Neural progenitor cell (in vitro differentiated cells): ENCODE results near the gene STARD10.
A peak's percentile ranks its signal among the peaks of the same experiment; 100 is the strongest.

Experiments used
- CTCF ChIP-seq: fragments of 200-600 bp; sonication (generic); IDR thresholded peaks from 2 replicates; pipeline ENCODE4 v1.5.1; 2017; ENCODE audit warnings: antibody characterized with exemption, mild to moderate bottlenecking
- EZH2 ChIP-seq: fragments of 200-600 bp; sonication (generic); IDR thresholded peaks from 2 replicates; pipeline ENCODE4 v1.6.1; 2017; ENCODE audit warnings: antibody characterized with exemption, mild to moderate bottlenecking, moderate library complexity
- EZH2phosphoT487 ChIP-seq: fragments of 200-600 bp; sonication (generic); IDR thresholded peaks from 2 replicates; pipeline ENCODE4 v1.6.1; 2017; ENCODE audit warnings: antibody characterized with exemption

- TF ChIP-seq CTCF (peak; percentile 59), EZH2 (no peak), EZH2phosphoT487 (no peak)
These were observed 19.3 kb upstream of the STARD10 start for GRCh38 chr11:72812967-72813739.
